ENCODE results near the gene HNRNPUL1. TPM values are rescaled to one million over a fixed set of nuclear protein-coding genes. Genes with fewer than 3 reads are reported as not detected.

HNRNPUL1 gene
- total RNA-seq, 4 donors from 2014 or later = 130 to 196 (median 152) TPM

DNA sequence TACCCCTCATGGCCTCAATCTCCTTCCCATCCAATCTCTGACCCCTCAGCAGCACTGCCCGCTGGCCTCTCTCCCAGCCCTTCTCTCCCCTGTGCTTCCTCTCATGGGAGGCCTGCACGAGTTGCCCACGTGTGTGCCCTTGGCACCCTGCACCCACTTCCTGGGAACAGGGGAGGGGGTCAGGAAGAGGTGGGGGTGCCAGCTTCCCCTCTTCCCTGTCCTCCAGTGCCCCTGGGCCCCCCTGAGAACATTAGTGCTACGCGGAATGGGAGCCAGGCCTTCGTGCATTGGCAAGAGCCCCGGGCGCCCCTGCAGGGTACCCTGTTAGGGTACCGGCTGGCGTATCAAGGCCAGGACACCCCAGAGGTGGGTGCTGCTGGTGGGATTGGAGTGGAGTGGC, 25.9 kb upstream of the HNRNPUL1 start:
- intact Hi-C loops (cut with DNase I; ENCODE audit: low total_unique reads) = no loop called here
- WGBS, 2 donors = 81 to 88% methylated on average over 10 of the region's 10 CpGs
- no peak for TF ChIP-seq POLR2A (IDR thresholded peaks at IDR 0.05)
- TF ChIP-seq, protein P1, sequence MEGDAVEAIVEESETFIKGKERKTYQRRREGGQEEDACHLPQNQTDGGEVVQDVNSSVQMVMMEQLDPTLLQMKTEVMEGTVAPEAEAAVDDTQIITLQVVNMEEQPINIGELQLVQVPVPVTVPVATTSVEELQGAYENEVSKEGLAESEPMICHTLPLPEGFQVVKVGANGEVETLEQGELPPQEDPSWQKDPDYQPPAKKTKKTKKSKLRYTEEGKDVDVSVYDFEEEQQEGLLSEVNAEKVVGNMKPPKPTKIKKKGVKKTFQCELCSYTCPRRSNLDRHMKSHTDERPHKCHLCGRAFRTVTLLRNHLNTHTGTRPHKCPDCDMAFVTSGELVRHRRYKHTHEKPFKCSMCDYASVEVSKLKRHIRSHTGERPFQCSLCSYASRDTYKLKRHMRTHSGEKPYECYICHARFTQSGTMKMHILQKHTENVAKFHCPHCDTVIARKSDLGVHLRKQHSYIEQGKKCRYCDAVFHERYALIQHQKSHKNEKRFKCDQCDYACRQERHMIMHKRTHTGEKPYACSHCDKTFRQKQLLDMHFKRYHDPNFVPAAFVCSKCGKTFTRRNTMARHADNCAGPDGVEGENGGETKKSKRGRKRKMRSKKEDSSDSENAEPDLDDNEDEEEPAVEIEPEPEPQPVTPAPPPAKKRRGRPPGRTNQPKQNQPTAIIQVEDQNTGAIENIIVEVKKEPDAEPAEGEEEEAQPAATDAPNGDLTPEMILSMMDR (IDR thresholded peaks at IDR 0.05) = no peak

DNA sequence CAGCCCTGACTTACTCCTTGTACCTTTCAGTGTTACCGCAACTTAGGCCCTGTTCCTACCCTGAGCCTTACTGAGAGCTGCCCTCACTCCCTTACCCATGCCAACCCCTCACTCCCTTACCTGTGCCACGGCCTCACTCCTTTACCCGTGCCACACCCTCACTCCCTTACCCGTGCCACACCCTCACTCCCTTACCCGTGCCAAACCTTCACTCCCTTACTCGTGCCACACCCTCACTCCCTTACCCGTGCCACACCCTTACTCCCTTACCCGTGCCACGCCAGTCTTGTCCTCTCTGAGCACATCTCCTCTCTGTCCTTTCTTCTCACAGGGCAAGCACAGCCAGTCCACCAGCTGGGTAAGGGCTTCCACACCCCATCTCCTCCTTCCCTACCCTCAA, 24.8 kb upstream of the HNRNPUL1 start:
- no peak for DNase-seq (ENCODE audit: low spot score in 2 of 2)
- intact Hi-C loops (cut with DNase I; ENCODE audit: low total_unique reads) = no loop called here
- TF ChIP-seq, protein P1 (IDR thresholded peaks at IDR 0.05) = no peak
- no peak for TF ChIP-seq POLR2A (IDR thresholded peaks at IDR 0.05)
- H3K4me3 ChIP-seq (ENCODE audit: low read depth, poor library complexity, severe bottlenecking) = no peak overlapping the region
- whole genome bisulfite sequencing, 2 donors = 29 to 49% methylated on average over 9 of the region's 9 CpGs

More for the DNA sequence above, 25.9 kb upstream of the HNRNPUL1 start:
- no peak overlapping the region for H3K4me3 ChIP-seq (ENCODE audit: low read depth, poor library complexity, severe bottlenecking)
- DNase-seq (ENCODE audit: low spot score in 2 of 2) = no peak

DNA sequence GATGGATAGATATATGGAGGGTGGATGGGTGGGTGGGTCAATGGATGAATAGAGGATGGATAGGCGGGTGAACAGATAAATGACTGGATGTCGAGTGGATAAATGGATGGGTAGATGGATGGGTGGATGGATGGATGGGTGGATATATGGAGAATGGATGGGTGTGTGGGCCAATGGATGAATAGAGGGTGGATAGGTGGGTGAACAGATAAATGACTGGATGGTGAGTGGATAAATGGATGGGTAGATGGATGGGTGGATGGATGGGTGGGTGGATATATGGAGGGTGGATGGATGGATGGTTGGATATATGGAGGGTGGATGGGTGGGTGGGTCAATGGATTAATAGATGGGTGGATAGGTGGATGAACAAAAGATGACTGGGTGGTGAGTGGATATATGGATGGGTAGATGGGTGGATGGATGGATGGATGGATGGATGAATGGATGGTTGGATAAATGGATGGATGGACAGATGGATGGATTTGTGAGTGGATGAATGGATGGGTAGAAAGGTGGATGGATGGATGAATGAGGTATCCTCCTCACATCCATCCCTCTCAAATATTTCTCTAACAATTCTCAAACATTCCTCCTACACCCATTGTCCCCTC, 24.1 kb upstream of the HNRNPUL1 start:
- no peak overlapping the region for H3K4me3 ChIP-seq (ENCODE audit: low read depth, poor library complexity, severe bottlenecking)
- 80 to 89% methylated on average over 2 of the region's 2 CpGs for WGBS, 2 donors
- TF ChIP-seq POLR2A (IDR thresholded peaks at IDR 0.05) = no peak
- TF ChIP-seq, protein P1 (IDR thresholded peaks at IDR 0.05) = no peak
- intact Hi-C loops (cut with DNase I; ENCODE audit: low total_unique reads) = no loop called here
- no peak for DNase-seq (ENCODE audit: low spot score in 2 of 2)

DNA sequence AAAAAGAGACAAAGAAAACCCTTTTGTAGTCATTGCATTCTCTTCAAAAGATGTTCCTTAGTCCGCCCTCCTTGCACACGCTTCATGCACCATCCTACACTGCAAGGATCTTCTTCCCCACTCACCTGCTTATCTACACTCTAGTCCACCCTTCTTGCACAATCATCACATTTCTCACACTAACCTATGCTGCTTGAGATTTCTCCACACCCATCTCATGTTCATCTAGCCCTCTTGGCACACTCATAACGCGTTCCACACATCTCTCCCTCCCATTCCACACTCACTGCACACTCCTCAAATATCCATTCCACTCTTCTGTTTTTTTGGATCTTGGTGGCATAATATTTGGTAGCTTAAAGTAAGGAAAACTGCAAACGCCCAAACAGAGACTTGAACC, 22.3 kb upstream of the HNRNPUL1 start:
- DNase-seq (ENCODE audit: low spot score in 2 of 2) = no peak
- H3K4me3 ChIP-seq (ENCODE audit: low read depth, poor library complexity, severe bottlenecking) = no peak overlapping the region
- WGBS, 2 donors = 76 to 88% methylated on average over 5 of the region's 5 CpGs
- TF ChIP-seq, protein P1 (IDR thresholded peaks at IDR 0.05) = no peak
- TF ChIP-seq POLR2A (IDR thresholded peaks at IDR 0.05) = no peak
- intact Hi-C loops (cut with DNase I; ENCODE audit: low total_unique reads) = no loop called here

DNA sequence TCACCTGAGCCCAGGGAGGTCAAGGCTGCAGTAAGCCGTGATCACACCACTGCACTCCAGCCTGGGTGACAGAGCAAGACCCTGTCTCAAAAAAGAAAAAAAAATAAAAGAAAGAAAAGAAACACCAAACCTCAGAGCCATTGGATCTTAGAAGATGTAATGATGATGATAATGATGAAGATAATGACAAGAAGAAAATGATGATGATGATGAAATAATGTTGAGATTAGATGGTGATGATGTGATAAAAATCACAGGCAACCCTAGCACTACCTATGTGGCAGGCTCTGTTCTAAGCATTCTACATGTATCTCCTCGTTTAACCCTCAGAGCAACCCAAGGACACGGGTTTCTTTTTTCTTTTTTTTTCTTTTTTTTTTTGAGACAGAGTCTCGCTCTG, 20.1 kb upstream of the HNRNPUL1 start:
- no peak overlapping the region for H3K4me3 ChIP-seq (ENCODE audit: low read depth, poor library complexity, severe bottlenecking)
- no peak for DNase-seq (ENCODE audit: low spot score in 2 of 2)
- TF ChIP-seq, protein P1 (IDR thresholded peaks at IDR 0.05) = no peak
- no peak for TF ChIP-seq POLR2A (IDR thresholded peaks at IDR 0.05)
- intact Hi-C loops (cut with DNase I; ENCODE audit: low total_unique reads) = no loop called here
- 87 to 92% methylated on average over 4 of the region's 4 CpGs for WGBS, 2 donors

DNA sequence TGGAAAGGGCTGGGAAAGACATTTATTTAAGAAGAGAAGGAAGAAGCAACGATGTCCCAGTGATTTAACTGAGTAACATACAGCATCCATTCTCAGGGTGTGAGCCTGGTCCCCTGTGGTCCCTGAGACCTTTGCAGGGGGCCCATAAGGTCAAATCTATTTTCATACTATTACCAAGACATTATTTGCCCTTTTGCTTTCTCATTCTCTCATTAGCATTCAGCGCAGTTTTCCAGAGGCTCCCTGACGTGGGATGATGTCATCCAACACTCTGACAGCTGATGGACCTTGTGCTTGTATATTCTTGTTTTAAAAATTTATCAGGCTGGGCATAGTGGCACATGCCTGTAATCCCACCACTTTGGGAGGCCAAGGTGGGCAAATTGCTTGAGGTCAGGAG, 18.3 kb upstream of the HNRNPUL1 start:
- H3K4me3 ChIP-seq (ENCODE audit: low read depth, poor library complexity, severe bottlenecking) = no peak overlapping the region

More for the DNA sequence above, 18.3 kb upstream of the HNRNPUL1 start:
- WGBS, 2 donors = 79 to 82% methylated on average over 3 of the region's 3 CpGs
- TF ChIP-seq, protein P1 (IDR thresholded peaks at IDR 0.05) = no peak
- no peak for TF ChIP-seq POLR2A (IDR thresholded peaks at IDR 0.05)
- intact Hi-C loops (cut with DNase I; ENCODE audit: low total_unique reads) = no loop called here
- DNase-seq (ENCODE audit: low spot score in 2 of 2) = no peak
